HL-60 (cell line): Measurements from ENCODE around the gene IFNA21.
"Not testable (repeated sequence)": the region's sequence is repeated elsewhere in the genome, so short reads cannot be mapped to it uniquely, and the experiment has no call there.

Experiments
- GABPA ChIP-seq: IDR thresholded peaks from 2 replicates; pipeline ENCODE4 v1.6.1; 2012; ENCODE audit warnings: low read depth
- POLR2AphosphoS5 ChIP-seq: IDR thresholded peaks from 2 replicates; pipeline ENCODE4 v1.6.1; 2012; ENCODE audit warnings: low read depth
- SPI1 ChIP-seq: IDR thresholded peaks from 2 replicates; pipeline ENCODE4 v1.6.1; 2012; ENCODE audit warnings: low read depth, mild to moderate bottlenecking, borderline replicate concordance
- TF ChIP-seq, protein P1 (sequence below): IDR thresholded peaks from 2 replicates; pipeline ENCODE4 v1.6.1; 2012; ENCODE audit warnings: low read depth; ENCODE audit not compliant: insufficient replicate concordance
- TF ChIP-seq, protein P2 (sequence below): IDR thresholded peaks from one replicate; pipeline ENCODE4 v1.5.1; 2011; ENCODE audit warnings: low read length, control low read depth, inconsistent platforms; ENCODE audit not compliant: insufficient read depth

DNA sequence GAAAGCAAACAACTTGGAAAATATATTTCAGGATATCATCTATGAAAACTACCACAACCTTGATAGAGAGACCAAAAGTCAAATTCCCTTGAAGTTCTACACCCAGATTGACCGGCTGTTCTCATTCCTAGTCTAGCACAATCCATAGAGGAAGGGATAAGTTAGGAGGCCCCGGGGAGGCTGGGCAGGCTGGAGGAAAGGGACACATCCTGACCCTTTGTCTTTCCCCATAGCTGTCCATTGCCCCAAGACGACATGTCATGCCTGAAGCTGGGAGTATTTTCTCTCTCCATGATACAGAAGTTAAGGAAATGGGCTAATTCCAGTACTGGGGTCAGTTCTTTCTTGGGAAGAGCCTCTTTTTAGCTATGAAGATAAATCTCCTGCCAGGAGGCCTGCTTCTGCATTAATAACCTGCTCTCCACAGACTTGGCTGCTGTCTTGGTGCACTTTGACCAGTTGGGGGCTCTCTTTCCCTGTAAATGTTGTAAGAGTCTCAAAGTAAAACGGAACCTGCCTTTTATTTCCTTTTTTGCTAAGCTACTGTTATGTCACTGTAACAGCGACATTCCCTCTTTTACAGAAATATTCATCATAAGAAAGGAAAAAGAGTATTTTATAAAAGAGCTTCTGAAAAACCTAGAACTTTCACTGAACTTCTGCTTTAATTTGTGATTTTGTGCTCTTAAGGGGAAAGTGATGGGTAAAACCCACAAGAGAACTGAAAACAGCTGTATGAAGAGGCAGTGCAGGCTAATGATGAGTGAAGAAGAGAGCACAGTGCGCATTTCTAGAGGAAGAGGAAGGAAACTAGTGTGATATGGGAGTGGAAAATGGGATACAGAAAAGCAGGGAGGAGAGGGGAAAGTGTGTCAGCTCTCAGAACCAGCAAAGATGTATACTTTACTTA, 28.7 kb upstream of the IFNA21 start:
- TF ChIP-seq, protein P1, sequence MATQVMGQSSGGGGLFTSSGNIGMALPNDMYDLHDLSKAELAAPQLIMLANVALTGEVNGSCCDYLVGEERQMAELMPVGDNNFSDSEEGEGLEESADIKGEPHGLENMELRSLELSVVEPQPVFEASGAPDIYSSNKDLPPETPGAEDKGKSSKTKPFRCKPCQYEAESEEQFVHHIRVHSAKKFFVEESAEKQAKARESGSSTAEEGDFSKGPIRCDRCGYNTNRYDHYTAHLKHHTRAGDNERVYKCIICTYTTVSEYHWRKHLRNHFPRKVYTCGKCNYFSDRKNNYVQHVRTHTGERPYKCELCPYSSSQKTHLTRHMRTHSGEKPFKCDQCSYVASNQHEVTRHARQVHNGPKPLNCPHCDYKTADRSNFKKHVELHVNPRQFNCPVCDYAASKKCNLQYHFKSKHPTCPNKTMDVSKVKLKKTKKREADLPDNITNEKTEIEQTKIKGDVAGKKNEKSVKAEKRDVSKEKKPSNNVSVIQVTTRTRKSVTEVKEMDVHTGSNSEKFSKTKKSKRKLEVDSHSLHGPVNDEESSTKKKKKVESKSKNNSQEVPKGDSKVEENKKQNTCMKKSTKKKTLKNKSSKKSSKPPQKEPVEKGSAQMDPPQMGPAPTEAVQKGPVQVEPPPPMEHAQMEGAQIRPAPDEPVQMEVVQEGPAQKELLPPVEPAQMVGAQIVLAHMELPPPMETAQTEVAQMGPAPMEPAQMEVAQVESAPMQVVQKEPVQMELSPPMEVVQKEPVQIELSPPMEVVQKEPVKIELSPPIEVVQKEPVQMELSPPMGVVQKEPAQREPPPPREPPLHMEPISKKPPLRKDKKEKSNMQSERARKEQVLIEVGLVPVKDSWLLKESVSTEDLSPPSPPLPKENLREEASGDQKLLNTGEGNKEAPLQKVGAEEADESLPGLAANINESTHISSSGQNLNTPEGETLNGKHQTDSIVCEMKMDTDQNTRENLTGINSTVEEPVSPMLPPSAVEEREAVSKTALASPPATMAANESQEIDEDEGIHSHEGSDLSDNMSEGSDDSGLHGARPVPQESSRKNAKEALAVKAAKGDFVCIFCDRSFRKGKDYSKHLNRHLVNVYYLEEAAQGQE, result not testable (repeated sequence)
- TF ChIP-seq, protein P2, sequence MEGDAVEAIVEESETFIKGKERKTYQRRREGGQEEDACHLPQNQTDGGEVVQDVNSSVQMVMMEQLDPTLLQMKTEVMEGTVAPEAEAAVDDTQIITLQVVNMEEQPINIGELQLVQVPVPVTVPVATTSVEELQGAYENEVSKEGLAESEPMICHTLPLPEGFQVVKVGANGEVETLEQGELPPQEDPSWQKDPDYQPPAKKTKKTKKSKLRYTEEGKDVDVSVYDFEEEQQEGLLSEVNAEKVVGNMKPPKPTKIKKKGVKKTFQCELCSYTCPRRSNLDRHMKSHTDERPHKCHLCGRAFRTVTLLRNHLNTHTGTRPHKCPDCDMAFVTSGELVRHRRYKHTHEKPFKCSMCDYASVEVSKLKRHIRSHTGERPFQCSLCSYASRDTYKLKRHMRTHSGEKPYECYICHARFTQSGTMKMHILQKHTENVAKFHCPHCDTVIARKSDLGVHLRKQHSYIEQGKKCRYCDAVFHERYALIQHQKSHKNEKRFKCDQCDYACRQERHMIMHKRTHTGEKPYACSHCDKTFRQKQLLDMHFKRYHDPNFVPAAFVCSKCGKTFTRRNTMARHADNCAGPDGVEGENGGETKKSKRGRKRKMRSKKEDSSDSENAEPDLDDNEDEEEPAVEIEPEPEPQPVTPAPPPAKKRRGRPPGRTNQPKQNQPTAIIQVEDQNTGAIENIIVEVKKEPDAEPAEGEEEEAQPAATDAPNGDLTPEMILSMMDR, result peak; percentile 6
- not testable (repeated sequence) for TF ChIP-seq POLR2AphosphoS5, GABPA, SPI1
